GM23338 (cell line): Measurements from ENCODE around the gene MZB1. TPM values are rescaled to one million over a fixed set of nuclear protein-coding genes. Genes with fewer than 3 reads are reported as not detected.

Experiments used
- ATAC-seq: fragments of 200-7000 bp; cut with Tn5 transposase; 3 replicates; pipeline ENCODE4 v1.9.1; 2020
- DNase-seq: peaks from one replicate; pipeline ENCODE4 v3.0.0-alpha.2; 2015; ENCODE audit warnings: low spot score
- H2AFZ ChIP-seq: fragments of 200-600 bp; sonication (generic); 2 replicates; pipeline ENCODE4 v1.8.0; 2016; ENCODE audit warnings: antibody characterized with exemption, mild to moderate bottlenecking, moderate library complexity
- H3F3A ChIP-seq: fragments of 200-600 bp; sonication (generic); replicated peaks from 2 replicates; pipeline ENCODE4 v1.8.0; 2017; ENCODE audit warnings: antibody characterized with exemption, mixed run types, low read depth
- H3K27ac ChIP-seq: fragments of 200-600 bp; sonication (generic); 2 replicates; pipeline ENCODE4 v1.6.1; 2016; ENCODE audit warnings: low read depth
- H3K27me3 ChIP-seq: fragments of 200-600 bp; sonication (generic); 2 replicates; pipeline ENCODE4 v1.8.0; 2016; ENCODE audit warnings: mild to moderate bottlenecking, mixed run types, moderate library complexity; ENCODE audit not compliant: insufficient read depth
- H3K36me3 ChIP-seq: fragments of 200-600 bp; sonication (generic); 2 replicates; pipeline ENCODE4 v1.8.0; 2016; ENCODE audit warnings: mild to moderate bottlenecking; ENCODE audit not compliant: insufficient read depth
- H3K4me1 ChIP-seq: fragments of 200-600 bp; sonication (generic); 2 replicates; pipeline ENCODE4 v1.8.0; 2016; ENCODE audit warnings: mild to moderate bottlenecking, moderate library complexity; ENCODE audit not compliant: insufficient read depth
- H3K4me2 ChIP-seq: fragments of 200-600 bp; sonication (generic); 2 replicates; pipeline ENCODE4 v1.7.1; 2017; ENCODE audit warnings: mixed run types
- H3K4me3 ChIP-seq: fragments of 200-600 bp; sonication (generic); 2 replicates; pipeline ENCODE4 v1.6.1; 2016; ENCODE audit warnings: mixed run types
- H3K79me2 ChIP-seq: fragments of 200-600 bp; sonication (generic); replicated peaks from 2 replicates; pipeline ENCODE4 v1.8.0; 2017; ENCODE audit warnings: mild to moderate bottlenecking; ENCODE audit not compliant: insufficient read depth
- H3K9me2 ChIP-seq: fragments of 200-600 bp; sonication (generic); 2 replicates; pipeline ENCODE4 v1.8.0; 2017; ENCODE audit not compliant: insufficient read depth
- H4K20me1 ChIP-seq: fragments of 200-600 bp; sonication (generic); replicated peaks from 2 replicates; pipeline ENCODE4 v1.8.0; 2017; ENCODE audit warnings: mild to moderate bottlenecking; ENCODE audit not compliant: insufficient read depth
- H3K27ac Mint-ChIP-seq: 2 replicates; pipeline ENCODE4 v1.8.0; 2020; ENCODE audit warnings: inconsistent platforms, mild to moderate bottlenecking, moderate library complexity, mixed read lengths
- H3K27me3 Mint-ChIP-seq: 3 replicates; pipeline ENCODE4 v1.8.0; 2022; ENCODE audit warnings: low read depth, mild to moderate bottlenecking, moderate library complexity, mixed read lengths, inconsistent platforms; ENCODE audit not compliant: insufficient read depth, poor library complexity
- H3K36me3 Mint-ChIP-seq: 3 replicates; pipeline ENCODE4 v1.8.0; 2021; ENCODE audit warnings: low read depth, mild to moderate bottlenecking, inconsistent platforms, moderate library complexity, mixed read lengths
- H3K4me1 Mint-ChIP-seq: 3 replicates; pipeline ENCODE4 v1.8.0; 2020; ENCODE audit warnings: mild to moderate bottlenecking, inconsistent platforms, mixed read lengths
- H3K4me3 Mint-ChIP-seq: 3 replicates; pipeline ENCODE4 v1.8.0; 2021; ENCODE audit warnings: moderate library complexity, mild to moderate bottlenecking, inconsistent platforms, mixed read lengths
- H3K9me3 Mint-ChIP-seq: 3 replicates; pipeline ENCODE4 v1.8.0; 2020; ENCODE audit warnings: moderate library complexity, mild to moderate bottlenecking, inconsistent platforms, mixed read lengths
- CREB1 ChIP-seq: fragments of 250-450 bp; sonication (Bioruptor Pico); IDR thresholded peaks from 2 replicates; pipeline ENCODE4 v1.5.0; 2020; ENCODE audit warnings: low read depth, mild to moderate bottlenecking, moderate library complexity
- CTCF ChIP-seq, 2 experiments: fragments of 200-600 bp in 1 of 2; sonication (generic) in 1 of 2; conservative IDR thresholded peaks; 2 replicates each; pipeline versions ENCODE4 v1.5.1 to v1.6.1; 2016 to 2017; ENCODE audit warnings: antibody characterized with exemption in 2 of 2, low read depth in 2 of 2, mild to moderate bottlenecking in 2 of 2, moderate library complexity in 1 of 2
- ETS1 ChIP-seq: IDR thresholded peaks from 2 replicates; pipeline ENCODE4 v1.6.1; 2016; ENCODE audit warnings: antibody characterized with exemption
- EZH2 ChIP-seq: fragments of 200-600 bp; sonication (generic); IDR thresholded peaks from one replicate; pipeline ENCODE4 v1.8.0; 2017; ENCODE audit warnings: antibody characterized with exemption, mild to moderate bottlenecking, low read depth; ENCODE audit not compliant: unreplicated experiment
- EZH2phosphoT487 ChIP-seq: fragments of 200-600 bp; sonication (generic); IDR thresholded peaks from one replicate; pipeline ENCODE4 v1.8.1; 2018; ENCODE audit warnings: antibody characterized with exemption; ENCODE audit not compliant: unreplicated experiment
- JUNB ChIP-seq: IDR thresholded peaks from one replicate; pipeline ENCODE4 v1.6.1; 2016; ENCODE audit warnings: antibody characterized with exemption; ENCODE audit not compliant: unreplicated experiment
- NANOG ChIP-seq: IDR thresholded peaks from 2 replicates; pipeline ENCODE4 v1.6.1; 2016; ENCODE audit warnings: antibody characterized with exemption, borderline replicate concordance
- POLR2AphosphoS5 ChIP-seq: IDR thresholded peaks from 2 replicates; pipeline ENCODE4 v1.6.1; 2016; ENCODE audit warnings: antibody characterized with exemption, low read depth
- REST ChIP-seq: IDR thresholded peaks from one replicate; pipeline ENCODE4 v1.6.1; 2018; ENCODE audit warnings: antibody characterized with exemption; ENCODE audit not compliant: unreplicated experiment
- STAT1 ChIP-seq: IDR thresholded peaks from one replicate; pipeline ENCODE4 v1.6.1; 2016; ENCODE audit warnings: antibody characterized with exemption; ENCODE audit not compliant: unreplicated experiment
- ZNF114 ChIP-seq: fragments of 250-450 bp; sonication (Bioruptor Pico); IDR thresholded peaks from 2 replicates; pipeline ENCODE4 v1.5.0; 2020; ENCODE audit warnings: mild to moderate bottlenecking, moderate library complexity
- ZNF331 ChIP-seq: fragments of 250-450 bp; sonication (Bioruptor Pico); IDR thresholded peaks from 2 replicates; pipeline ENCODE4 v1.5.0; 2020; ENCODE audit warnings: low read depth, mild to moderate bottlenecking, moderate library complexity
- ZNF462 ChIP-seq: fragments of 250-450 bp; sonication (Bioruptor Pico); IDR thresholded peaks from 2 replicates; pipeline ENCODE4 v1.5.0; 2020; ENCODE audit warnings: mild to moderate bottlenecking, moderate library complexity
- polyA plus RNA-seq: library from polyadenylated mRNA; unstranded; fragments of >200 nt; fragmentation: Nextera tagmentation; extraction: Ambion mirVana; gene quantifications from 2 replicates; pipeline ENCODE4 v1.2.1, GENCODE V29; 2016
- total RNA-seq: library from RNA; depleted of rRNA; stranded (reverse); fragments of >200 nt; shearing (Covaris generic); gene quantifications from 2 replicates; pipeline ENCODE4 v1.2.3, GENCODE V29; 2014

Gene MZB1
- total and polyA plus RNA-seq, 2 experiments from 2014 or later, result 0.52 to 1.6 TPM

- H3K4me3 Mint-ChIP-seq, result no peak within 1 kb of the TSS
- peaks cover 21% of the 10 kb centered on the region for H3K4me1 Mint-ChIP-seq
- H3K36me3 ChIP-seq, result no peaks in the 10 kb centered on the region
- H3F3A ChIP-seq, result no peaks in the 10 kb centered on the region; the same call in 1 of the 2 replicates
- DNase-seq (no peak), ATAC-seq (no peak)
- H3K4me3 ChIP-seq, result no peak within 1 kb of the TSS
- TF ChIP-seq EZH2phosphoT487 (no peak), ETS1 (no peak), JUNB (no peak), ZNF331 (CRISPR knock-in tag) (no peak), POLR2AphosphoS5 (no peak), ZNF114 (no peak), EZH2 (no peak), ZNF462 (CRISPR knock-in tag) (no peak), CTCF (conservative IDR thresholded peaks at IDR 0.05; ENCODE audit: low read depth in 2 of 2) (no peak), STAT1 (no peak), REST (no peak), CREB1 (CRISPR knock-in tag) (no peak), NANOG (no peak)
- no peaks in the 10 kb centered on the region for H4K20me1 ChIP-seq
- H3K27me3 ChIP-seq, result no peaks in the 10 kb centered on the region
- no peaks in the 10 kb centered on the region for H3K79me2 ChIP-seq
- no peaks in the 10 kb centered on the region; the same call in 2 of the 3 replicates for H3K36me3 Mint-ChIP-seq
- H3K4me1 ChIP-seq, result peaks cover 6% of the 10 kb centered on the region
- no peak within 1 kb of the TSS for H3K4me2 ChIP-seq
- no peak within 1 kb of the TSS for H2AFZ ChIP-seq
- no peak within 1 kb of the TSS for H3K27ac Mint-ChIP-seq
- no peaks in the 10 kb centered on the region for H3K9me3 Mint-ChIP-seq
- H3K27me3 Mint-ChIP-seq, result peaks cover 11% of the 10 kb centered on the region
- no peaks in the 10 kb centered on the region for H3K9me2 ChIP-seq
- H3K27ac ChIP-seq, result no peak within 1 kb of the TSS
Observed at GRCh38 chr5:139383275-139383992, 6.3 kb downstream of the MZB1 start, which contains the start of gene SLC23A1. Gene SLC23A1, minus strand, starts transcription at chr5:139383297. Its CDS starts 44 bp downstream, at chr5:139383253.
